ENCODE measurements around the gene FAM107B.

FAM107B gene

DNA sequence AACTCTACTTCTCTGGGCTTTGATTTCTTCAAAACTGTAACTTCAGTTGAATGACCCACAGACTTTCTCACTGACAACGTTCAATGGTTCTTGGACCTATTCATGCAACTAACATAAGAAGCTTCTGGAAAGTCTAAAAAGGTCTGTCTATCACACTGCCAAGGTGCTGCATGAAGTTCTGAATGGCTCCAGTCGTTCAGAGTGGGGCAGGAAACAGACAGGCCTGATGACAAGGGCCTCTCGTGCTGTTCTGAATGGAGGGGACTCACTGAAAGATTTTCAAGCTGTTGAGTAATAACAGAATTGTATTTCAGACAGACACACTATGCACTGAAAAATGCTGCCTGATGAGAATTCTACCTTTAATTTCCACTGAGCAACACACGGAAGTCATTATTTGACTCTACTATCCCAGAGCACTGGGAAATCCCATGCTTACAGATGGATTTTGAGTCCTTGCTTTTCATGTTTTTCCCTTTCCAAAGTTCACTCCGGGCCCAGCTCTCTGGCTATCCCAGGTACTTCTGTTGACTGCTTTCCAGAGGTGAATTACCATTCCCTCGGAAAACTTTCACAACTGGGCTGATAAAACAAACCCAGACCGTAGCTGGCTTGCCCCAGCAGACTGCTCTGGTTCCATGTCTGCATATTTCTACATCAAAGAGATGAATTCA is 239.1 kb downstream of the FAM107B start:
- DNase-seq (ENCODE audit: low spot score) = no peak

DNA sequence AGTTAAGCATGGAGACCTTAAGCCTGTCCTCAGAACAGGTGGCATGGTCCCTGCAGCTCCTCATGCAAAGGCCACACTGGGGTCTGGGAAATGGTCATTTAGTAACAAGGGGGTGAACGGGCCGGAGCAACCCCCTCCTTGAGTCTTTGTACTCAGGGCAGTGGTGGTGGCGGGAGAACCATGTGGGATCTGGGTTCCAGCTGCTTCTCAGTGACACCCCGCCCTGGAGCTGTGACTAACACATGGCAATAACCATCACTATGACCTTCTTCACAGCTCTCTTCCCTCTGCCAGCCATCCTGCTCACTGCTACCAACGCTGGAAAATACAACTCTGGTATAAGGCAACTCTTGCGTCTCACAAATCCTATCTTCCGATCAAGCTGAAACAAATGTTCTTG is 240.5 kb downstream of the FAM107B start:
- peak; percentile 21 for DNase-seq (ENCODE audit: low spot score)

DNA sequence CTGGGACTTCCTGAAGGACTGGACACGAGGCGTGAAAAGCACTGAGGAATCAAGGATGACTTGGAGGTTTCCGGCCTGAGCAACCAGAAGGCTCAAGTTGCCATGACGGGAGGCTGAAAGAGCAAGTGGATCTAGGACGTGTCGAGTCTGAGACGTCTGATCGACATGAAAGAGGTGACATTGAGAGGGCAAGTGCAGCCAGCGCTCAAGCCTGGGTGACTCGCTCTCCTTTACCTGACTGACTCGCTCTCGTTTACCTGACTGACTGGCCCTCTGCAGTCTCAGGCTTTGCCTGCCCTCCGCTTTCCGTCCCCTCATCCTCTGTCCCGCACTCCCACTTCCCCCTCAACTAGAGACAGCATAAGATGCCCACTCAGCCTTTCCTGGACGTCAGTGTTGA is 241.4 kb downstream of the FAM107B start:
- no peak for DNase-seq (ENCODE audit: low spot score)

DNA sequence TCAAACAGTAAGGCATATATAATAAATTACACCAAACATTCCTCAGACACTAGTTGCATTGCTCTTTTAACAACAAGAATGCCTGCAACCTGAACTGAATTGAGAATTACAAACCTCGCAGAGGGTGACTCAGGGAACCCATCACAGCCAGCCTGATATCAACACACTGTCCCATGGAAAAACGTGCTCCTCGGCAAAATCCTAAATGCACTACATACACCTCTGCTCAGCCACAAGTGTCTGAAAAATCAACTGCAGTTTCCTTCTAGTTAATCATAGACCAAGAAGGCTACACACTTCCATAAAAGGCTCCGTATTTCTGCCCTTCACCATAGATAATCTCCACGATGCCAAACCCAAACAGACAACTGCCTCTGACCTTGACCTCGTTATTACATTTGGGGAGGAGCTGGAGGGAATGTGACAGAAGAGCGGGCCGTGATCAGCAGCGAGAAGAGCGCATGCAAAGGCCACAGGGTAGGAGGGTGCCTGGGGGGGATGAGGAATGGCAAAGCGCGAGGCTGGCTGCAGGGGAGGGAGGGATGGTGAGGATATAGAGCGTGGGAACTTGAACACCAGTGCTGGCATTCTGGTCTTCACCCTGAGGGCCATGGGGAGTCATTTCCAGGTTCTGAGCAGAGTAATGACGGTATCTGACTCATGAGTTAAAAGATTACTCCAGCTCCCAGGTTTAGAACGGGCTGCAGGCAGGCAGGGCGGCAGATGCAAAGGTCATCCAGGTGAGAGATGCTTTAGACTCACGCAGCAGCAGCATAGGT is 242.0 kb downstream of the FAM107B start:
- DNase-seq (ENCODE audit: low spot score) = no peak

DNA sequence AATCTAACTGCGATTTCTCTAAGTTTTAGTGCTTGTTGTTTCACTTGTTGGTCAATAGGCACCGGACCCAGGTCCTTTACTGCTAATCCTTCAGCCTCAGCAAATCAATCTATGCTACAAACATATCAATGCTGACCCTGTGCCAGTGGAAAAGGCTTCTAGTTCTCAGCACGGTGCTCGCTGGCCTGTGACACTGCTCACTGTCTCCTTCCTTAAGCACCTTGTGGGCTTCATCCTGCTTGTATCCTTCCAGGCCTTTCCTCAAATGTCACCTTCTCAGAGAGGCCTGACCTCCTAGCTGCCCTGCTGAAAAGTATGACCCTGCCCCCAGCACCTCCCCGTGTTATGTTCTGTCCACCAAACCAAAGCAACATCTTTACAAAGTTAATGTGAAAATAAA is 242.7 kb downstream of the FAM107B start:
- DNase-seq (ENCODE audit: low spot score) = no peak

DNA sequence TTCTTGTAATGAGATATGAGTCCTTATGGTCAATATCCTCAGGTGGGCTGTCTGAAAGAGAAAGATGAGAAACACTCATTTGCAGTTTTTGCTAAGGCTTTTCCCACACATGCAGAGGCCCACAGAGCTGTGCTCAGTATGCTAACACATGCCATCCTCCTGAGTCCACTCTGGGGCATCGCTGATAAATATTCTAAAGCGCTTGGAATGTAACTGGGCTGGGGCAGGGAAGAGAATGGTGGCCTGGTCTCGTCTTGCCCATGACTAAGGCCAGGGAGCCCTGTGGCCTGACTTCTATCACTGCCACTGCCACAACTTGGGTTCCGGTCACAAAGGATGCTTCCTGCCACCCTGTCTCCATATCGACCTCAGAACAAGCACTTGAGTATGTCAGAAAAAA is 244.2 kb downstream of the FAM107B start:
- no peak for DNase-seq (ENCODE audit: low spot score)

DNA sequence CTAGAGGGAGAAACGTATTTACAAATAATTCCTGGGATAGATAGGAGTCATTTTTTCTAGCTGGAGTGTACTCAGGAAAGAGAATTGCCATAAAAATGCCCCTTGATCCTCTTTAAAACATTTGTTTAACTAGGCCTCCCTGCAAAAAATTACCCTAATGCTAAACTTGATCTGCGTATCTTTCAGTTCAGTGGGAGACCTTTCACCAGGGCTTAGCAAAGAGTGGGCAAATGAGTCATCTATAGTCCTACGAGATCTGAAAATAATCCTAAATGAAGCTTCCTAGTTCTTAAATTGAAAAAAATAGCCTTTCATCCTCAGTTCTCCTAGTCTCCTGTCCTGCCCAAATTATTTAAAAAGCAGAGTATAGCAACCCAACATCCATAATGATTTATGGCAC is 245.3 kb downstream of the FAM107B start:
- no peak for DNase-seq (ENCODE audit: low spot score)

DNA sequence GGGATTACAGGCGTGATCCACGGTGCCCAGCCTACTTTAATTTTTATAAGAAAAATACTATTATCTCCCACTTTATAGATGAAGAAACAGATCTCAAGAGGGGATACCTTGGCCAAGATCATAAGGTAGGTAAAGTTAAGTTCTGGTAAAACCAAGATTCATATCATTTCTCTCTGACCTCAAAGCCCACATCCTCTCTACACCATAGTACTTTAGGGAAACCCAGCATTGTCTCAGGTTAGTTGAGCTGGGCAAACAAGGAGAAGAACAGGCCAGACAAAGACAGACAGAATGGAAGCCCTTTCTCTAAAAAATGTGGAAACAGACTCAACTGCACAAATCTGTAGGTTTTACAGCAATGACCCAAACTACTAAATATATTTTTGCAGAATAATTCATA is 246.2 kb downstream of the FAM107B start:
- DNase-seq (ENCODE audit: low spot score) = no peak

DNA sequence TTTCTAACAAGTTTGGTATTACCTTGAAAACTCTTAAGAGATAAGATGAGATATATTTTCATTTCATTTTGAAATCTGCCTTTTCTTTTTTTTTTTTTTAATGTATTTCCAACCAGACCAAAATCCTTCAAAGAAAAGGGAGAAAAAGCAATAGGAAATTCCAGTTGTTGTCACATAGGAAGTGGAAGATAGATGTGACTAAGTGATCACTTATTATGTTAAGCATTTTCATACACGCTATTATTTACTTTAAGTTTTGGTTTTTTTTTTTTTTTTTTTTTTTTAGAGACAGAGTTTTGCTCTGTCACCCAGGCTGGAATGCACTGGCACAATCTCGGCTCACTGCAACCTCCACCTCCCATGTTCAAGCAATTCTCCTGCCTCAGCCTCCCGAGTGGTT is 246.8 kb downstream of the FAM107B start:
- DNase-seq (ENCODE audit: low spot score) = no peak

DNA sequence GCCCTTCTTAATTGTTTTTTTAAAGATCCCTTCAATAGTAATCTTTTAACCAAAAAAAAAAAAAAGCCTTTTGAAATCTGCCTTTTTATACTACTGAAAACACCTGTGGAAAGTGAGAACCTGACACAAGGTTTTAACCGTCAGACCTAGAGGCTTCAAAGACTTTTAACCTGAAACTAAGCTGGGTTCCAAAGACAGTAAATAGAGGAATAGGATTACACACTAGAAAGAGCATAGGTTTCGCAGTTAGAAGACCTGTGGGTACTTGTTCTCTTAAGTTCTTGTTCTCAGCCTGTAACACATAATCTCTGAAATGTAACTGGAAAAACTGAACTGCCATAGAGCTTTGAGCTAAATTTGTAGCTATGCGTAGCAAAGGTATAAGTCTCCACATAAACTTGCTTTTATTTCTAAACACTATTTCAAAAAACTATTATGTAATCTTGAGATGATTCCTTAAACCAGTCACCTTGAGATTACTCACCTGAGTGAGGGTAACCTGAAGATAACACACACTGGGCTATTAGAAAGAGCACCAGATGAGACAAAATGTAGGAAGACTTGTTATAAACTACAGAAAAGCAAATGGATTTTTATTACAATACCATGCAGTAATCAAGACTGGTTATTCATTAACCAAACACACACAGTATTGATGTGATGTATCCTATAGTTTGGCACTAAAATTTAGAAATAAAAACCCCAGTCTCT is 247.4 kb downstream of the FAM107B start:
- DNase-seq (ENCODE audit: low spot score) = no peak

DNA sequence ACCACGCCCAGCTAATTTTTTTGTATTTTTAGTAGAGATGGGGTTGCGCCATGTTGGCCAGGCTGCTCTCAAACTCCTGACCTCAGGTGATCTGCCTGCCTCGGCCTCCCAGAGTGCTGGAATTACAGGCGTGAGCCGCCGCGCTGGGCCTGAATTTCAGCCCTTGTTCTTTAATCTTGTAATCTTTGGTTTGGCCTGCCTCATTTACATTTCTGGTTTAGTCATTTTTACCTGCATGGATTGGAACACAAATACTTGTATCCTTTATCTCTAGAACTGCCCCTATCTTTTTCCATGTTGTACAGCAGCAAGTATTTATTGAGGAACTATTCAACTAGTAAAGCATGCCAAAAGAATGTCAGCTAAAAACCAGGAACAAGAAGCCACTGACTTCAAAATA is 248.4 kb downstream of the FAM107B start:
- DNase-seq (ENCODE audit: low spot score) = no peak

DNA sequence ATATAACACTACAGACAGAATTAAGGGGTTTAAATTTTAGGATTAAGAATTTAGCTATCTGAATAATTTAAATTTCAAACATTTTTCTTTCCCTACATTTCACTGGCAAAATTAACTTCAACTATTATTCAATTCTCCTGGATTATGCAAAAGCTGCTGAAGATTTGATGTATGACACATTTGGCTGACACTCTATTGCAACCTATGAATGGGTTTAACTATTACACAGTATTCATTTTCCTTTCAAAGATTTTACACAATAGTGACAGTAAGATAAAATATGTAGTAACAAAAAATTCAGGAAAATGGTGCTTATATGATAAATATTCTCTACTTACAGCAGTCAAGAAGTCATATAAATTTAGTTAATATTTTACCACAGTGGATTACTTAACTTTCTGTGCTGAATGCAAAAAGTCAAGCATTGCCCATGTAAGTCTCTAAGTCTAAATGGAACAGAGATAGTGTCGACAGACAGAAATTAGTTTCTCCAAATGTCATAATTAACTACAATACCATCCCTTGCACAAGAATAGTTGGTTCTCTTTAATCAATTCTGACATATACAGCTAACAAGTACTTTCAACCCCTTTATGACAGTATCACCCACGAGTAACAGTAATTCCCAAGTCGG is 249.9 kb downstream of the FAM107B start:
- DNase-seq (ENCODE audit: low spot score) = no peak

DNA sequence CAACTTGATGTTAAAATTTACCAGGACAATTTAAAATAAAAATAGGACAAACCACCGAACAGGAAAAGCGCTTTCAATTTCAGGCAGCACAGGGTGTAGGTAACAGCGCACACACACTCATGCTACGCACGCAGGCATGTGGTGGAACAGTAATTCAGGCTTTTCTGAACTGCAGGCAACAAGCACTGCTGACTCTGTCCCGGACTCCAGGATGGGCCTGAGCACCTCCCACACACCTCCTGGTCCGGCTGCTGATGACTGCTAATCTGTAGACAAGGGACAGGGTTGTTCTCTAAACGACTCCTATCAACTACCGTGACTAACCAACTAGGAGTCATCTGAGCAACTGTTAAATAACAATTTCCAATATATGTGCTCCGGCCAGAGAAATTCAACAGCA is 251.4 kb downstream of the FAM107B start:
- no peak for DNase-seq (ENCODE audit: low spot score)

DNA sequence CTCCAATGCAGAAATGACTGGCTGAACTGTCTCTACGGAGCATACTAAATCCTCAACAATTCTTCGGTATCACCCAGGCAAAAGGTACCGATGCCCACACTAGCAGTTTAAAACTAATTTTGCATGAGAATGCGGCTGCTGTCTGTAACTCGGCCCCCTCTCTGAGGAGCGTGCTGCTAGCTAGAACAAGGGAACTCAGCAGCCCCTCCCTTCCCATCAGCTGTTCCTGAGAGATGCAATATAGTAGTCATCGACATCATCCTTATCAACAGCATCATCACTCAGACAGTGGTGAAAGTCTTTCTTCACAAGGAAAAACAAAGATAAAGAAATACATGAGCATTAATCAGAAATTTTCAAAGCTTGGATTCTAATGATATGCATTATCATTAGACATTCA is 254.9 kb downstream of the FAM107B start:
- no peak for DNase-seq (ENCODE audit: low spot score)

DNA sequence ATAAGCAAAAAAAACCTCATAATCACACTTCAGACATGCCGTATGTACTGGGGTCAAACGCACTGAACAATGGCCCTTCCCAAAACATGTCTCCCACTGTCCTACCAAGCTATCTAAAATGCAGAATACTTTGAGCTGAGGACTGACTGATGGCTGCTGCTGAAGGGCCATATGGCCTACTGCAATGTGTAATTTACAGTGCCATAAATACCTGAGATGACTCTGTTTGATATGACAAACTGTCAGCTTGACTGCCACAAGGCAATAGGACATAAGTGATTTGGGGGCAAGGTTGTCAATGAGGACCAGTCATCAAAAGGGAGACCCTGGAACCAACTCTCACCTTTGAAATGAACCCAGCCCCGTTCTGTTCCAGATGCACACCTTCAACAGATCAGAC is 256.5 kb downstream of the FAM107B start:
- DNase-seq (ENCODE audit: low spot score) = no peak

DNA sequence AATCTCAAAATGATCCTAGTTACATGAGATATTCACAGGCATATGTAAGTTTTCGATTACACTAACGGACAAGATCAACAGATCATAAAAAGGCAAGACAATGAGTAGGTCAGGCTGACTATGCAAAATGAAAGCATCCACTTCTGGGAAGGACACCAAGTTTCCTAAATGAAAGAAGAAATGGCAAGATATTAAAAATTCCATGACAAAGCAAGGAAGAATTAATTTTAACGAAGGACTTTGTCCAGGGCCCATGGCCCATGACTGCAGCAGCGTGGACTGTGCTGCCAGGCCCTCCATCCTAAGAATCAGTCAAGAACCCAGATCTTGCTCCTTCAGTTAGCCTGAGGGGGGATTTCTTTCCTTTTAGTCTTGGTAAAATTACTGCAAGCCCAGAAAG is 261.6 kb downstream of the FAM107B start:
- no peak for DNase-seq (ENCODE audit: low spot score)

DNA sequence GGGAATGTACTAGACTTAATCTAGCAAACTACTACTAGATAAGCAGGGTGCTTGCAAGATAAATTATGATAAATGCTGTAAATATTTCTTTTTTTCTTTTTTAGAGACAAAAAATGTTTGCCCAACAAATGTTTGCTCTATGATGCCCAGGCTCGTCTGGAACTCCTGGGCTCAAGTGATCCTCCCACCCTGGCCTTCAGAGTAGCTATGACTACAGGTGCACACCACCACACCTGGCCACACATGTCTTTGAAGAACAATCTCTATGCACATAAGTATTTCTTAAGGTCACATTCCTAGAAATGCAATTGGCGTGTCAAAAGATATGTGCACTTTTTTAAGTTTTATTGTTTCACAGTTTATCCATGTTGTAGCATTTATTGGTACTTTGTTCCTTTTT is 264.4 kb downstream of the FAM107B start:
- no peak for DNase-seq (ENCODE audit: low spot score)

DNA sequence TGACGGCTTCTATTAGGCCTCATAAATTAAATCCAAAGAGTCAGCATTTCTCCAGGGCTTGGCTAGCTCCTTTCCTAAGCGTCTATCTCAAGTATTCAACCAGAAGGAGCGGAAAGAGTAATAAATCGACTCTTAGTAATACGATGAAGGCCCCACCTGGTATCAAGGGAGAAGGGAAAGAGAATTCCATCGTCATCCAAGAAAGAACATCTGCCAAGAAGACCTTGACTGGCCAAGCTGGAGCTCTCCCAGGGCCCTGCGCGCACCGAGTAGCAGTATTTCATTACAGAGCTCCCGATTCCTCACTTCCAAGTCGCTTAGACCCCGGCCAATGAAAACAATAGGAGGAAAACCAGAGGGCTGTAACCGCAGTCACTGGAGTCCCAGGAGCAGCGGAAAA is 266.0 kb downstream of the FAM107B start:
- no peak for DNase-seq (ENCODE audit: low spot score)

DNA sequence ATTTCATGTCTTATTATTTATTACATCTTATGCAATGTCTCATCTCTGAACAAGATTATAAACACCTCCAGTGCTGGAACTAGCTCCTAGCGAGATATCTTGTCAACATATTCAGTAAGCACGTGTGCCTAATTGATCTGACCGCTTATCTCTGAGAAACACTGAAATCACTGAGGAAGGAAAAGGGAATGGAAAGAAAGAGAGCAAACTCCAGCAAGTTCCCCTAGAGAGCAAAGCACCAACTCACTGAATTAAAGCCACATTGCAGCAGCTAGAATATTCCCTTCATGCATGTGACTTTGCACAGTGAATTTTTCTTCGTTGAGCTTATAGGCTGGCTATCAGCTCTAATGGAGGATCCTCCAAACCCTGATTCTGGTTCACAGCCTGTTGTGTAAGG is 266.9 kb downstream of the FAM107B start:
- DNase-seq (ENCODE audit: low spot score) = no peak

DNA sequence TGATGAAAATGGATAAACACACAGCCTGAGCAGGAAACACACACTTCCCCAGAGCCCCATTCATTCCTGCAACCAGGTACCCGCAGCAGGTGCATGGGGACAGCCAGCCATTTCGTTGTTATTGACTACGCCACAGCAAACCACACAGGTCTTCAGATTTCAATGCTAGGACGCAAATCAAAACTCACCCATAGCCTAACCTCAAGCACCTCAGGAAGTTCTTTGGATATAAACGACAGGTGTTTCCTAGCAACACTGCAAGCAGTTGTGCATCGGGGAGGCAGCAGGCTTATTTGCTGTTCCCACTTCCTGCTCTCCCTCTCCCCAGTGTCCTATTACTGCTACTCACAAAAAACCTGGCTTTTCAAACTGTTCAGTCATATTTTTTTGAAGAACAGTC is 267.5 kb downstream of the FAM107B start:
- DNase-seq (ENCODE audit: low spot score) = no peak

DNA sequence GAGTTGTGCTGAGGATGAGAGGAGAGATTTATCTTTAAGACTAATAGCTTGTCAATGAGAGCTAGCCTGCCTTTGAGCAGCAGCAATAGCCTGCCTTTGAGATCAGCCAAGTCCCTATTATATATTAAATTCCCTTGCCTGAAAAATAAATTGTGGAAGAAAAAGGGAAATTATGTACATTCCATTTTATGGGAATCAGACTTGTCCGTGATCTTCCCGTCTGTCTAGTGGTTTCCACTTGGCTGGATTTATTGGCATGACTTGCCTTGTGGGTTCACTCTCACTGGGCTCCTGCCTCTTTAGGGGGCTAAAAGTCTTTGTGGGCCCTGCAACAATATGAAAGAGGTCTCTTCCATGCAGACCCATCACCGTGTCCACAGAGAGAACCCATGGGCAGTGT is 272.3 kb downstream of the FAM107B start:
- DNase-seq (ENCODE audit: low spot score) = no peak

DNA sequence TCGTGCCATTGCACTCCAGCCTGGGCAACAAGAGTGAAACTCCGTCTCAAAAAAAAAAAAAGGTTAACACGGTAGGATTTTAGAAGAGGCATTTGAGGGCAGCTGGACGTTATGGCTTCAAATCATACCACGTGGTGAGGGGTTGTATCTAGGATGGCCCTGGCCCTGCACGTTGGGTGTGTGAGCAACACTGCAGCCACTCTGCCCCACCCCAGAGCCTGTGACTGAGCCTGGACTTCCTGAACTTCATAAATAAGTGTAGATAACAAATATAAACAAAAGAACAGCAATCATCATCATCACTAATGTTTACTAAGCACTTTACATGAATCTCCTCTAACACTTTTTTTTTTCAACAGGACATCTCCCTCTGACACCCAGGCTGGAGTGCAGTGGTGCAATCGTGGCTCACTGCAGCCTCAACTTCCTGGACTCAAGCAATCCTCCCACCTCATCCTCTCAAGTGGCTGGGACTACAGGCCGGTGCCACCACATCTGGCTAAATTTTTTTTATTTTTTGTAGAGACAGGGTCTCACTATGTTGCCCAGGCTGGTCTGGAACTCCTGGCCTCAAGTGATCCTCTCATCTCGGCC is 274.4 kb downstream of the FAM107B start:
- no peak for DNase-seq (ENCODE audit: low spot score)

DNA sequence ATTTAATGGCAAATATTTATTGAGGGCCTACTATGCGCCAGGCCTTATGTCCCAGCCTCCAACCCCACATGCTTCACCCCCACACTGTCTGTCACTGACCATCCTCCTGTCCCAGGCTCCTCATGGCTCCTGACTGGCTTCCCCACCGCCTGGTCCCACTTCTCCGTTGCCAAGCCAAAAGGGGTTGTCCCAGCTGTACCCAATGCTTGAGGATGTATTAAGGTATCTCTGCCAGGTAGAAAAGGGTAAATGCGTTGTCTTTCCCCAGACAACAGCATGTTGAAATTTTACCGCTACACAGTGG is 275.1 kb downstream of the FAM107B start:
- no peak for DNase-seq (ENCODE audit: low spot score)

All from pons (tissue), 1 donor.